ENCODE data around the gene ARSJ.

The ARSJ gene

DNA sequence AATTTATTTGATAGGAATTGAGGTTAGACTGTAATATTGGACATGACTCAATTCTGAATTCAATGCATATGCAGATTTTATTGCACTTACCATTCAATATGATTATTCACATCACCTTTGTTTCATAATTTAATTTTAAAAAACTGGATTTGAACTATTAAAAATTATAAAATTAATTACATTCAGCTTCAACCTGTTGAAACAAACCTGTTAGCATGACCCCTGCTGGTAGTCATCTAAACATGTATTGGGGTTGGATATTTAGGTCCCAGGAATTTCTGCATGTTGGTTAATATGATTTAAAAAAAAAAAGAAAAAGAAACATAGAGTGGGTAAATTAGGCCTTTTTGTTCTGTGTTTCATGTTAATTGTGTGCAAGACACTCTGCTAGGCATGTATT lies 85.9 kb downstream of the ARSJ start:
- no peak for DNase-seq

DNA sequence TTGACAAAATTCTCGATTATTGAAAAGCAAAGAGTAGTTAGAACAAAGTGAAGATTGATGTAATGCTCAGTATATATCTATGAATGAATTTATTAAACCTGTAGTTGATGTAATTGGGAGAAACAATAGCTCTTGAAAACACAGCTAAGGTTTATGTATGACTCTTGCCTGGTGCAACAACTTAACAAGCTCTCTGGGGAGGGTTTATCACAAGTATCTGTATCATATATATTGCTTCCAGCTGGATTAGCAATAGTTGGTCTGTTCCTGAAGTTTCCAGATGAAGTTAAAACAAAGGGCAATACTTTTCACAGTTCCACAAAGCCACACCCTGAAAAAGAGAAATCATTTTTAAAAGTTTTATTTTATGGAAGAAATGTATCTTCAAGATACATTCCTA lies 91.4 kb downstream of the ARSJ start:
- no peak for DNase-seq

DNA sequence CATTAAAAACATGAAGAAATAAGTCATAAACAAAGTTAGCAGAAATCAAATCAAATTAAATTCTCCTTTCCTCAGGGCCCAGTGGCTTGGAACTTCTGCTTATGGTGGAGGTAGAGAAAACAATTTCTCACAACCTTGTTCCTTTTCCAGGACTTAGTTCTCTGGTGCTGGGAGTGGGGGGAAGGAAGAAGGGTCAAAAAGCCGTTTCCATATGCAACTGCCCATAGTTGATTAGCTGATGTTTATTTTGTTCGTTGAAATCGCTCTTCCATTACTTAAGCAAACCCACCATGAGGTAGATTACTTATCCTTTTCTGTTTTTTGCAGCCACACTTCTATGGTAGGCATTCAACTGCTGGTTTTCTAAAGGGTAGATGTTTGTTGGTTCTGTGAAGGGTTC lies 94.2 kb downstream of the ARSJ start:
- no peak for DNase-seq

DNA sequence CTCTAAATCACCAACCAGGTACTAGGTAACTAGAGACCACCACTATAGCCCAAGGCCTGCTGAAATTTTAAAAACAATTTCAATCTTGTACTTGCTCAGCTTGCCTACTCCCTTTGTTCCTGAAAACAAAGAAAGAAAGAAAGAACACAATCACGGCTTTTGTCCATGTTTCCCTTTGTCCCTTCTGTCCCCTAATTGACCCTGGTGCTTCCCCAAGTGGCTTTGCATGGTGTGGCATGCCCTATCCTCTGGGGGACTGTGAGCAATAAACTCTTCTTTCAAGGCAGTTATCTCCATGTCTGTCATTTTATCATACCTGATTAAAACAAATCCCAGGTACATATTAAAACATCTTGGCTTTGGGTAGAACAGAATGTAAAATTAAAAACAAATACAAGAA lies 94.8 kb downstream of the ARSJ start:
- no peak for DNase-seq

DNA sequence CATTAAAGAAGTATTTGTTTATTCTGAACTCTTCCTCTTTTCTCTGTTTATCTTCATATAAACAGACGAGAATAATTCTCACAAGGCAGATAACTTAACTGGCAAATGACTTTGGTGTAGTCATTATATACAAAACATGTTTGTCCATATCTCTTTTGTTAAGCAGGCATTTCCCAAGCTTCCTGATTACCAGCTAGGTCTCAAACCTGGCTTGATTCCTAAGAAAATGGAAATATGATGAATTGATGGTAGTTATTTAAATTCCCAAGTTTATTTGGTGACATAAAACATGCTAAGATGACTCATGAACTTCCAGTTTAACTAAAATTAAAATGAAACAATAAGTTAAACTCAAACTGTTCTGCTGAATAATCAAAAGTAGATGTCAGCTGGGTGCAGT lies 96.8 kb downstream of the ARSJ start:
- DNase-seq: no peak

DNA sequence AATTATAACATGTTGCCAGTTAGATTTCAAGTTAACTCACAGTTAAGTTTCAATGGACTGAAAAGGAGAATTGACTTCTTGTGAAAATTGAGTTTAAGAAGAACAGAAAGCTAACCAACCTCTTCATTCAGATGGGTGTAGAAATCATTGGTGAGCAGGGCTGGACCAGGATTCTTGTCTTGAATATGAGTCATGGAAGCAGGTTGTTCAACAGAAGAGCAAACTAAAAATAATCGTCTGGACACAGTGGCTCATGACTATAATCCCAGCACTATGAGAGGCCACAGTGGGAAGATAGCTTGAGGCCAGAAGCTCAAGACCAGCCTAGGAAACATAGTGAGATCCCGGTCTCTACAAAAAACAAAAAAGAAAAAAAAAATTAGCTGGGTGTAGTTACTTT lies 98.2 kb downstream of the ARSJ start:
- no peak for DNase-seq

DNA sequence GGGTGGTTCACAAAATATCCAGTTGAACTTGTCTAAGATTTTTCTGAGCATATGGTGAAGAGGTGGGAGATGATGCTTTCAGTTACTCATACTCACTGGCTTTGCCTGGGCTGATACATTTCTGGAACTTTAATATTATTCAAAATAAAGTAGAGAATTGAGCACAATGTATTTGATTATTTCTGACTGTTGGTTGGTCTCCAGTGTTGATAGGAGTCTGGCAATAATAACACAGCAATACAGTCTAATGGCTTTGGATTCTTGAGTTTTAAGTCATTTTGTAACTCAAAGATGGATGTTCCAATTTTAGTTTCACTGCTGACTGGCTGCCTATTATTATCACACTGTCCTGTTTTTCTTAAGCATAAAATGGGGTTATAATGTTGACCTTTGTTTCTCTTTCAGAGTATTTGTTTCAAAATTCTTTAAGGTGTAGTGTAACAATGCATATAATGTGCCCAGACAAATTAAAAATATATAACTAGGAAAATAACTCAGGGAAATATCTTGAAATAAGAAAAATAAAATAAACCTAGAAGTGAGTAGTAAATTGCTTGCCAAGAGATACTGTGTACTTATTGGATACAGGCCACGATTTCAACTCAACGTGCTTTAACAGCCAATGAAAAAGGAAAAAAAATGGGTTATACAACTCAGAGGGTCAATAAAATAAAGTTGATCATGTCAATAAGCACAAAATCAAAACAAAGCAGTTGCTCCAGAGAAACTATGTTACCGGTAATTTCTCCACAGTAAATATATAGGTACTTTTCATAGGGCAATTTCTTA lies 99.0 kb downstream of the ARSJ start:
- DNase-seq: no peak

DNA sequence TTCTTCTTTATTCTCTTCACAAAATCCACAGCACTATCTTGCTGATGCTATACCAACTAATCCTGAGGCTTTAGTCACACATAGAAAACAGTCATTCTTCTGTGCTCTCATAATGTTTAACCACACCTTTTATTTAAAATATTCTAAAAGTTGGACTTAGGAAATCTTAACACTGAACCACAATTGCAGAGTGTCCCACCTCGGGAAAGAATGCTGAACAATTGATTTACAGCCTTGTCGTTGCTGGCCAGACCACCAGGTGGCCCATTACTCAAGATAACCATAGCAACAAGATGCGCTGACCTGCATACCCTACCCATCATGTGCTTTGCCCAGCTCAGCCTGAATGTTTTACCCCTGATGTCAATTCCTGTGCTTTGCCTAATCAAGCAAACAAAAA lies 100.8 kb downstream of the ARSJ start:
- peak; percentile 33 for DNase-seq

DNA sequence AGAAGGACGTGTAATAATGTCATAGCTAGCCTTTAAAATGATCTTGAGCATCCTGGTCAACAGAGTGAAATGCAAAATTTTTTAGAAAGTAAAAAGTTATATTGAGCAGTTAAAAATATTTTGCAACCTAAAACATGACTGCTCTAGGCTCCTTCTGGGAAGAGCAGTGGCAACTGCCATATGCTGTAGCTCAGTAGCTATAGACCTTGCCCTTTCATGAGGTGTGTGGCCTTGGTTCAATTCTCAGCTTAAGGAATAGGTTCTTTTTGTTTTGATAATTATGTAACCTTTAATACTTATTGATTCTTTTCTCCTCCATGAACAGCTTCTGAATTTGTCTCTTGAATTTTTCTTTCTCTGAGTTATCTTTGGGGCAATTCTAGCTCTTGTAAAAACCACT lies 105.0 kb downstream of the ARSJ start:
- no peak for DNase-seq

DNA sequence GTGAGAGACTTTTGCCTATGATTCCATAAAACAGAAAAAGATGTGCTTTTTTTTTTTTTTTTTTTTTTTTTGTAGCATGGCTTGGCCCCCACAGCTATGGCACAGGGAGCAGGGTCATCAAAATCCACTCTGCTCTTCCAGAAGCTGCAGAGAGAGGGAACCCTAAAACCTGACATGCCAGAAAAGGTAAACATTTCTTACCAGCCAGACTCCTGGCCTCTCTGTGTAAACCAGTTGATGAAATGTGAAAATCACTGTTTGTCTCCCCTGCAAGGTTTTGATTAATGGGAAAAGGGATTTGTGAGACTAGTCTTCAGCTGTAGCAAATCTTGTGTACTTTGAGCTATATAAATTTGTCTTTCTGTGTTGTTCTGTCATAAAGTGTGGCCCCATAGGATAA lies 105.9 kb downstream of the ARSJ start:
- DNase-seq: no peak

DNA sequence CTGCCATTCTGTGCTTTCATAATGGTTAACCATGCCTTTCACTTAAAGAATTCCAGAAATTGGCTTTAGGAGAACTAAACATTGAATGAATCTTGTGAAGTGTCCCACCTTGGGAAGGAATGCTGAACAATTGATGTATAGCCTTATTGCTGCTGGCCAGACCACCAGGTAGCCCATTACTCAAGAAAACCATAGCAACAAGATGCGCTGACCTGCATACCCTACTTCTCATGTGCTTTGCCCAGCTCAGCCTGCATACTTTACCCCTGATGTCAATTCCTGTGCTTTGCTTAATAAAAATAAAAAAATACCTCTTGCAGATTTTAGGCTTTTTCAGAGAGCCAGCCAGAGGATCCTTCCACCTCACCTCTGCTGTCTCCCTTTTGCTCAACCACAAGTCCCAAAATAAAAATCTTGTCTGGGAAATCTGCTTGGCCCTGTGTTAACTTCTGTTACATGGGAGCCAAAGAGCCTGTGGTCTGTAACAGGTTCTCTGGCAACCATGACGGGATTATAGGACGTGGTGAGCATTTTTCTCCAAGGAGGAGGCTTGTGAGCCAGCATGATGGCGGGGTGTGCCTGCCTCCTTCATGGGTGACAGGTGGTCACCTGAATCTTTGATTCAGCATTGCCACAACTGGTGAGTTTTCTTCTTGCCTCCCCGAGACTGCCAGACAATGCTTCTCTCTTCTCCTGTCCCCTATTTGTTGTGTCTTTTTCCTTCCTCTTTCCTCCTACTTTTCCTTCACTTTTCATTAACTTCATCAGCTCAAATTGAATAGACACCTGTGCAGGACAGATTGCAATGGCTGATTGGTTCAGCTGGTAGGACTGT lies 106.8 kb downstream of the ARSJ start:
- no peak for DNase-seq

DNA sequence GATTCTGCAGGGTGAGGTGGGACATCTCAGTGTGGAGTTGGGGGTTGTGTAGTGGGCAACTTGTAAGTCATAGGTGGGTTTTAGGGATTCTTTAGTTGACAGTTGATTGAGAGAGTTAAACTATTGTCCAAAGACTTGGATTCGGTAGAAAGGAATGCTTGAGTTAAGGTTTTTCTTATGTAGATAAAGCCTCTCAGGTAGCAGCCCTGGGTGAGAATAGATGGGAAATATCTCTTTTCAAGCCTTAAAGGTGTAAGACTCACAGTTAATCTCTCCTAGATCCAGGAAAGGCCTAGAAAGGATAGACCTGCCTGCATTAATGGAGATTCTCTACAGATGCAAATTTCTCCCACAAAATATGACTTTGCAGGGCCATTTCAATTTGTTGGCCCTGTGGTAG lies 108.4 kb downstream of the ARSJ start:
- no peak for DNase-seq

DNA sequence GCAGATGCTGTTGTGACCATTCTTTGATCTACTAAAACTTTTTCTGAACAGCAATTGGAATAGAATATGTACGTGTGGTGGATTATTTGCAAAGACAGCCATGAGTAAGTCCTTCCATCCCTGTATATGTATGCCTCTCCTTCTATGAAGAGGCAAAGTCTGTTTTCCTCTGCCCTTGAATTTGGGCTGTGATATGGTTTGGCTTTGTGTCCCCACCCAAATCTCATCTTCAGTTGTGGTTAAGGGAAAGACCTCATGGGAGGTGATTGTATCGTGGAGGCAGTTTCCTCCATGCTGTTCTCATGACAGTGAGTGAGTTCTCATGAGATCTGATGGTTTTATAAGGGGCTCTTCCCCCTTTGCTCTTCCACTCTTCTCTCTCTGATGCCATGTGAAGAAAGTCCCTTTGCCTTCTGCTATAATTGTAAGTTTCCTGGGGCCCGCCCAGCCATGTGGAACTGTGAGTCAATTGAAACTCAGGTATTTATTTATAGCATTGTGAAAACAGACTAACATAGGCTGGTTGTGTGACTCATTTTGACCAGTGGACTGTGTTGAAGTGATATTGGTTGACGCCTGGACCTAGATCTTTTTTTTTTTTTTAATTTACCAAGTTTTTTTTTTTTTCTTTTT lies 109.6 kb downstream of the ARSJ start:
- peak; percentile 4 for DNase-seq

DNA sequence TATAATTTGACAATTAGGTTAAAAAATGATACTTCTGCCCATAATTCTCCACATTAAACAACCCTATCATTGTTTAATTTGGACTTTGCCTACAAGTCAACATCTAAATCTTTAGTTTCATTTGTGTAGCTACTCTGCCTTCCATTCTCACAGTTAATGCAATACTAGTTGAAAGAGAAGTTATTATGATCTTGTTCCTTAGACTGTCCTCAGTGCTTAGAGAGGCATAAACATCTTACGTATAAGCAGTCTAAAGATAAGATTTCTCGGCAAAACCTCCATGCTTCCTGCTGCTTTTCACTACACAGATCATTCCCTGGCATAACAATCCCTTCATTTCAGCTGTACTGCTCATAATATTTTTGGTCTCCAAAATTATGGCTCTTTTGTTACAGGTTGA lies 112.8 kb downstream of the ARSJ start:
- no peak for DNase-seq

DNA sequence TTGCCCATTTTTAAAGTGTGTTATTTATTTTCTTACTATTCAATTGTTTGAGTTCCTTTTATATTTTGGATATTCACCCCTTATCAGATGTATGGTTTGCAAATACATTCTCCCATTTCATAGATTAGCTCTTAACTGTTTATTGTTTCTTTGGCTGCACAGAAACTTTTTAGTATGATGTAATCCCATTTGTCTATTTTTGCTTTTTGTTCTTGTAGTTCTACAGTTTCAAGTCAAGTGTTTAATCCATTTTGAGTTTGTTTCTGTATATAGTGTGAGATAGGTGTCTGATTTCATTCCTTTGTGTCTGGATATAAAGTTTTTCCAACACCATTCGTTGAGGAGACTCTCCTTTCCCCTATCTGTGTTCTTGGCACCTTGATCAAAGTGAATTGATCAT lies 120.5 kb downstream of the ARSJ start:
- DNase-seq: no peak

DNA sequence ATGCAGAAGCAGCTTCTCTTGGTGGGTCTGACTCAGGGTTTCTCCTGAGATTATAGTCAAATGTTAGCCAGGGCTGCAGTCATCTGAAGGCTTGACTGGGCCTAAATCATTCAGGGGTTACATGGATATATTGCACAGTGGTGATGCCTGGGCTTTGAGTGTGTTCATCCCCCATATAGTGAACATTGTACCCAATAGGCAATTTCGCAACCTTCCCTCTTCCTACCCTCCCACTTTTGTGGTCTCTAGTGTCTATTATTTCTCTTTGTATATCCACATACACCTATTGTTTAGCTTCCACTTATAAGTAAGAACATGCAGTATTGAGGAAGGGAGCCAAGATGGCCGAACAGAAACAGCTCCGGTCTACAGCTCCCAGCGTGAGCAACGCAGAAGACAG lies 127.6 kb downstream of the ARSJ start:
- DNase-seq: no peak

Measured in CD4-positive, alpha-beta T cell treated with Interleukin-17A for 4 hours (primary cell).